Hematopoietic multipotent progenitor cell (in vitro differentiated cells): ENCODE results near the gene FAM219A. TPM values are rescaled to one million over a fixed set of nuclear protein-coding genes. Genes with fewer than 3 reads are reported as not detected.
A peak's percentile ranks its signal among the peaks of the same experiment; 100 is the strongest.

ENCODE experiments used
- DNase-seq, 3 donors: peaks; one replicate each; pipeline ENCODE4 v3.0.0-alpha.2; 2011 to 2015; ENCODE audit warnings: low read depth in 2 of 3, low spot score in 2 of 3
- total RNA-seq: library from RNA; depleted of rRNA; stranded (reverse); fragments of >200 nt; gene quantifications from one replicate; pipeline ENCODE4 v1.2.3, GENCODE V29; 2012

The FAM219A gene
- total RNA-seq, 1 donor, result 3.2 TPM

DNA sequence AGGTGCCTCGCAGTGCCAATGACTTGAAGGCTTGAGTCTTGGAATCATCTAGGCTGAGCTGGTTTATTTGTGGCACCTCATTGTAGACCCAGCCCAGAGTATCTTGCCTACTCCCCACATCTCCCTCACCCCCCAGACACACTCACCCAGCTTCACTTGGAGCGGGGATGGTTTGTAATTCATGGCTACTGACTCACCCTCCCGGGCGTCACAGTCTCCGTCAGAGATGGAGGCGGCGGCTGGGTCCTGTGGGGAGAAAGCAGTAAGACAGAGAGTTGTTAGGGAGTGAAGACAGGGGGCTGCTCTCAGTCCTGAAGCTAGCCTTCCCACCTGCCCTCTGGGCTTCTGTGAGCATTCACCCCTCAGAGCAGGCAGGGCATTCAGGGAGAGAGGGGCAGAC is 52.7 kb downstream of the FAM219A start:
- DNase-seq, result no peak

DNA sequence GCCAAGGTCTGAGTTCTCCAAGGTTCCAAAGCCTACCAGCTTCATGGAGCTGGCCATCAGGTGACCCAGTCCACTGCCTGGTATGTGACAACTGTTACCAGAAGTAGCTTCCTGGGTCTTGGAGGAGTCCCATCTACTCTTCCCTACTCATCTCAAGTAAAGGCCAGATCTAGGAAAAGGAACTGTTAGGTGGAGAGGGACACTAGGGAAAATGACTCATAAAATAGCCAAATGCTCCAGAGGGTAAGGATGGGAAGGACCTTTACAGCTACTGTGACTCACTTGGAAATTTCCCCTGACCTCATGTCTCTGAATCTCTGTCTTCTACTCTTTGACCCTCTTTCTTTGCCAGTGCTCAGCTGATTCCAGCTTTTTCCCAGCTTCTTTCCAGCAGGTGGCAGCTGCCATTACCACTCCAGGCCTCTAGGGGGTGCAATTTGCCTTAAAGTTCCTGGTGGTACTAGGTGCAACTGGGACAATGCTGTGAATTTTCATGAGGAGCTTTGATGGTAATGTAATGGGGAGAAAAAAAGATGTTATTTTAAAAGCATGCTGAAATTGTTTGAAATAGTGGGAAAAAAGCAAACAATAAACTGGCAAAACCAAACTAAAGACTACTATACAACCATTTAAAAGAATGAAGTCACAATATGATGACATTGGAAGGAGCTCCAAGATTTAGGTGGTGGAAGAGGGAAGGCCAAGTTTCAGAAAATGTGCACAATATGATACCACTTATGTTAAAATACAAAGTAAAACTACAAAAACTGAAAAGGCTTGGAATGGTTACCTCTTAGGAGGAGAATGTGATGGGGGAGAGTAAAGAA is 54.6 kb downstream of the FAM219A start:
- peak; percentile 28 to 48 (median 29) for DNase-seq

DNA sequence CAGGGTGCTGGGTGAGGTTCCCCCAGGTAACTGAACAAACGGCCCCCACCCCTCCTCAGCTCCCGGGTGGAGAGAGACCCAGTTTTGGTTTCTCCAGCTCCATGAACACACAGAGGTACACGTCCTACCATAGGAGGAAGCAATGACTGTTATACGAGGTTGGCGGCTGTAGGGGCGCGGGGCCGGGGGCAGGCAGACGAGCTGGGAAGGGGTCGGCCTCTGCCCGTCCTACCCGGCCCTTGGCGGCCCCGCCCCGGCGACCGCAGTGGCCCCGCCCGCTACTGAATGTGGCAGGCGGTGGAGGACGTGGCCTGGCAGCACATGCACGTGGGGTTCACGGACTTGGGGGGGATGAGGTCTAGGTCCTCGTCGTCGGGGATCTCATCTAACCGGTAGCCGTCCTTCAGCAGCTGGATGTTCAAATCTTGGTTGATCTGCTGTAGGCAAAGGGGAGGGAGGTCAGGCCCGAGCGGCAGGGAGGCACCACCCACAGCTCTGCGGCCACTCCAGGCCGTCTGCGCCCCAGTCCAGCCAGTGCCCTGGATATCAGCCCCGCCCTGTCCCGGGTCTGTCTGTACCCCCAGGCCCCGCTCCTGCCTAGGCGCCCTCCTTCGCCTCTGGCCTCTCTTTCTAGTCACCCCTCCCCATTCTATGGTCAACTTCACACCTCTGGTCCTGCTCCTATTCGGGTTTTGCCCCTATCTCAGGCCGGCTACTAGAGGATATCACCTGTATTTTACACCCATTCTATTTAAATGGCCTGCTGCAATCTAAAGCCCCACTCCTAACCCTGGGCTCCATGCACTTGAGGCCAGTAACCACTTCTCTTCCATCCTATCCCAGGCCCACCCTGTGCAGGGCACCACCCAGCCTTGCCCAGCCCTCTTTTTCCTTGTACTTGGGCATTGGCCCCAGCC is 57.4 kb downstream of the FAM219A start:
- DNase-seq, result no peak

DNA sequence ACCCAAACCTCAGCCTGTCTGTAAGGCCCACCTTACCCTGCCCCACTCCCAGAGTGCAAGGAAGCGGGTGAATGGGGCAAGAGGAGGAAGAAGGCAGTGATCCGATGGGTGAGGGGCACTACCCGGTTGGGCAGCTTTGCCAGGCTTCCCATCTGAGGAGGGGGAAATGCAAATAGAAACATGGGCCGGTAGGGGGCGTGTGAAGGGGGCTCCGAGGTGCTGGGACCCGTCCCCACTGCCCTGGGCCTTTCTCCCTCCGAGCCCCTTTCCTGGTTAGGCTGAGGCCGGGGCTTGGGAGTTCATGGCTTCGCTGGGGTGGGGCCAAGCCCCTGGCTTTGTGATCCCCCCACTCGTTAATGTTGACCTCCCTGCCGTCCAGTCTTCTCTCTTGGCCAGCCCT is 58.1 kb downstream of the FAM219A start:
- DNase-seq, result no peak

DNA sequence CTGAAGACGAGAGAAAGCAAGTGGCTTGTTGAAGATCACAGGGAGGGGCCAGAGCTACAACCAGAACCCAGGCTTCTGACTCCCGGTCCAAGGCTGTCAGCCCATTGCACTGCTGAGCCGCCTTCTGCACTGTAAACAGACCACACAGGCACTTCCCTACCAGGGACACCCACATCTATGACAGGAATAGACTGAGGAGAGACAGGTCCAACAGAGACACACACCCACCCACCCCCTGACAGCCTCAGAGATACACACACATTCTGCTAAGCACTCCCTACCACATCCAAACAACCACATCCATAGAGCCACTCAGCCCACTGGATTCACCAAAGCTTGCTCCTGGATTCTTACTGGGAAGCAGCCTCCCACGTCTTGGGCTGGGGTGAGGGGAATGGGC is 58.6 kb downstream of the FAM219A start:
- DNase-seq, result no peak

DNA sequence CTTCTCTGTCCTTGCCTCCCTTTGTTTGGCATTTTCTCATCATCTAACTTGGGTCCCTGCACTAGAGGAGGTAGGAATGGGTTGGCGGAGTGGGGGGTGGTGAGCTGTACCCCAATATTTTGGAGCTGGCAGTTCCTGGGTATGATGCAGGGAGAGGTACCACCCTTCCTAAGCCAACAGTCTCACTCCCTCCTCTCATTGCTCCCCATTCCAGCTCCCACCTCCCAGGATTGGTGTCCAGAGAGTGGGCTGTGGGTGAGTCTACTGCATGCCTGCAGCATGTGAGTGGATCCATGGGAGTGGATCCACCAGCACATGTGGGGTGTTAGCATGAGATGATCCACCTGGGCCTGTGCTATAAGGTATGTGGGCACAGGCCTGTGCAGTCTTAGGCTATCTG is 59.5 kb downstream of the FAM219A start:
- no peak for DNase-seq

DNA sequence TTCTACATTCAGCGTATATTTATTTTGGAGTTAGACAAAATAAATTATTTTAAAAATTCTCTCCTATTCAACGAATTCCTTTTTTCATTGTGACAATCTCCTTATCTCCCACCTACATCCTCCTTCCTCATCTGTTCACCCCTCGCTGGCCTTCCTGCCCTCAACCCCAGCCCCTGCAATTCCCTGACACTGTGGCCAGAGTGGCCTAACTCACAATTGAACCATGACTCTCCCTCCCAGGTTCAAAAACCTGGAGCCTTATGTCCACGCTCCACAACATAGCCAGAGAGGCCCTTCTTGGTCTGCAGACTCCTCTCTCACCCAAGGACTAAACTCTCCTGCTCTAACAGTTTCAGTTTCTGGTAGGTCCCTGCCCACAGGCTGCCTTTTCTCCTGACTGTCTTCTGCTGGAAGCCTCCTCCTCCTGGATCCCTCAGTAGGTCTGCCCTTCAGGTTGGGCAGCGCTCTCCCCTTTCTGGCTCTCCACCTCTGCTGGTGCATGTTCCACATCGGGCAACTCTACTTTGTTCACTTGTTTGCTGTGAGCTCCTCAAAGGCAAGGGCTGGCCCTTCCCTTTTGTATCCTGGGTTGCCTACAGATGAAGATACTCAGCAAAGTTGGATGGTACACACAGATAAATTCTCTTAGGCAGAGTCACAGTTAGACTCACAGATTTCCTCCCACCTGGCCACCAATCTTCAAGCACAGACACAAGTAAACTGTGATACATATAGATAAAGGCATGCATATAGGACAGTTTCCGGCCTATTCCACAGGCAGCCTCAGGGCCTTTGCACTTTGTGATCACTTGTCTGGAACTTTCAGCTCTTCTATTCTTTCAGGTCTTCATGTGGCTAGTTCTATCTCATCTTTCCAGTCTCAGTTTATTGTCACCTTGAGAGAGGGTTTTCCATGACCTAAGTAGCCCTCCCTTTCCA is 61.8 kb downstream of the FAM219A start:
- DNase-seq, result no peak

DNA sequence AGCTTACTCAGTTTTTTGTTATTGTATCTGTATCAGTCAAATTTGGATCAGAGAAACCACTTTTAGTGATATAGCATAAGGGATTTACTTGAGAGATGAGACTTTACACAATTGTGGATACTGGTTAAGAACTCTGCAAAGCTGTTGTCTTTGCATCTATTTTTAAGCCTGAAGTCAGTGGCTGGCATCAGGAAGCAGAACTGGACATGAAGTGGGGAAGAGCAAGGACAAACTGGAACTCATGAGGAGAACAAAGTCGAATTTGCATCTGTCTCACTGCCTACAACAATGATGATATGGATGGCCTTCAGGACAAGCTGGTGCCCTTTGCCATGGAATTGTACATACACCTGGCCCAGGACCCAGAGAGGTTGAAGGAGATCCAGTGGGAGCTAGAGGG is 65.9 kb downstream of the FAM219A start:
- DNase-seq, result no peak

DNA sequence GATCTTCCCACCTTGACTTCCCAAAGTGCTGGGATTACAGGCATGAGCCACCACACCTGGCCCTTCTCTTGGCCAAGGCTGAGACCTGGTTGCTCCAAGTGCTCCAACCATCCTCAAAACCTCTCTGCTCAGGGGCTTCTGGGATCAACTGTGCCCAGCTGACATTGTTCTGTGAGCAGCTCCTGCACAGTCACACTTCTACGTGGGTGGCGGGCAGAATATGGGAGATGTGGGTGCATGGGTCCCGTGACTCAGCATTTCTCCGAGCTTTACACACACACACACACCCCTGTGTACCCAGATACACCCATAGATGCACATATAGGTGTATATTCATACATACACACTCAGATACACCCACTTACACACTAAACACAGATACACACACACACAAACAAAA is 71.1 kb downstream of the FAM219A start:
- DNase-seq, result no peak

DNA sequence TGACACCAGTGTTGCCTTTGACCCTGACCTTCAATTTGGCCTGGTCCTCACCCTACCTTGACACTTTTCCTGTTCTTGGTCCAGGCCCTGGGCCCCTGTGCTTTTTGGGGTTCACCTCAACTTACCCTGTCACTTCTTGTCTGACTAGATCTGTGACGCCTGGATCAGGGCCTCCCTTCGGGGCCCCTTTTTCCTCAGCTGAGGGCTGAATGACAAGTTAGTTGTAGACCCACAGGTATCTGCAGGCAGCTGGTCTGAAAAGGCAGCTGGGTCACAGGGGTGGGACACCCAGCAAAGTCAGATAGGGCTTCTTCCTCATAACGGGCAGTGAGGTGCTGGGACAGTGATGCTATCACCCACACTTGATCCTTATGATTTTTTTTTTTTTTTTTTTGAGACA is 71.7 kb downstream of the FAM219A start:
- no peak for DNase-seq

DNA sequence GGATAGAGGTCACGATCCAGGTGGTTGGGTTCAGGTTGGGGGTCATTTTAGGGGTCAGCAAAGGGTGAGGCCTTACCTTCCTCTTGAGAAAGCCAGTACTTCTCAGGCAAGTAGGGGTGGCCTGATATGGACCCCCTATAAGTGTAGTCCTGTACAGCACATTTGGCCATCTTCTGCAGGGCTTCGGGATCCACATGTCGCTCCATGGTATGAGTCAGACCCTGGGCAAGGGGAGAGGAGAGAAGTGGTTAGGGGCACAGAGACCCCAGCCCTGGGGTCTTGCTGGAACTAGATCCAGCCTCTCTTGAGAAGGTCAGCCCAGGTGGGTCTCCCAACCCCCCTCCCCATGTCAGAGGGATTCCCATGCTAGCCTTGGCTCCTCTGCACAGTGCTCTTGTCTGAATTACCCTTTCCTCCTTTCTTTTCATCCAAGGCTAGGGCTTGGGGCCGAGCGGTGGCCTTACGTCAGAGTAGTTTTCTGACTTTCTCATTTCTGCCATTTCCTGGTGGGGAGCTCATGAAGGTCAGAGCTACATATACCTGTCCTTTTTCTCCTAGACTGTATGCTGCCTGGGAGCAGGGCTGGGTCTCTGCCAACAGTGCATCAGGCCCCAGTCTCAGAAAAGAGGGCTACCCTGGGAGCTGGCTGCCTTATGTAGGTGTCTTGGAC is 72.7 kb downstream of the FAM219A start:
- no peak for DNase-seq

DNA sequence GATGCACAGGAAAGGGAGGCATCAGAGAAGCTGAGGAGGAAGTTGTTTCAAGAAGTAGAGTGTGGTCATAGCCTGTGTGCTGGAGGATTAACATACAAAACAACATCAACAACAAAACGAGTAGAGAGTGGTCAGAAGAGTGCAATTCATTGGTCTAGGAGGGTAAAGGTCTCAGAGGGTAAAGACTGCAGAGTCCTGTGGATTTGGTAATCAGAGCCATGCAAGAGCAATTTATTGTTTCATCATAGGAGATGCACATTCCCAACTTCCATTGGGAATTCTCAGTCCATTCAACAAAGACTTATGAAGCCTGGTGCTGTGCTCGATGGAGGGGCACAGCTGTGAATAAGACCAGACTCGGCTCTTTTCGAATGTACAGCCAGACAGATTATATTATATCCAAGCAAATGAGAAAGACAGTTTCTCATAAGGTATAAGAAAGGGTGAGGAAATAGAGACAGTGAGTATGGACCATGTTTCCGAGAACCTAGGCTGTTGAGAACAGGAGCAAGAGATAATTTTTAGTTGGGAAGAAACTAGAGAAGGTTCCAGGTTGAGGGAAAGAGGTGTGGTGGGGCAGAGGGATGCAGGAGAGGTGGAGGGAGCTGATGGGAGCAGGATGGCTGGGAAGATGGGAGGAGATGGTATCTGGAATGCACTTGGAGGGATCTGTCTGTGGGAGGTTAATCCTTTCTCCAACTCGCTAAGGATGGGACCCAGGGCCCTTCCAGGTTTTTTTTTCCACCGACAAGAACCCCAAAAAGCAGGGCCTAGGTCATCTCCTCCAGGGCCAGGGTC is 73.8 kb downstream of the FAM219A start:
- DNase-seq, result no peak

DNA sequence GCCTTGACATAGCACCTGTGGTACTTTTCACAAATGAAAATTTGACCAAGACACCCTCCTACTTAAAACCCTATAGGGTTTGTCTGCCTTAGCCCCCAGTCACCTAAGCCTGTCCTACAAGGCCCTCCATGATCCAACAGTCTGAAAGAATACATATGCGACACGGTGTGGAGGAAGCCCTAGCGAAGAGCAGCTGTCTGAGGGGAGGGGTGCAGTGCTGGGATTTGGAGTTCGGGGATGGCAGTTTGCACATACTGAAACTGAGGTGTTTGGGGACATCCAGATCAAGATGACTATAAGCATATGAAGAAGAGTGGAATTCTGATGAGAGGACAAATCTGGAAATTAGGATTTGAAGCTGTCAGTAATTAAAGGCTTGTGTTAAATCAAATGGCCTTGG is 74.5 kb downstream of the FAM219A start:
- DNase-seq, result no peak

DNA sequence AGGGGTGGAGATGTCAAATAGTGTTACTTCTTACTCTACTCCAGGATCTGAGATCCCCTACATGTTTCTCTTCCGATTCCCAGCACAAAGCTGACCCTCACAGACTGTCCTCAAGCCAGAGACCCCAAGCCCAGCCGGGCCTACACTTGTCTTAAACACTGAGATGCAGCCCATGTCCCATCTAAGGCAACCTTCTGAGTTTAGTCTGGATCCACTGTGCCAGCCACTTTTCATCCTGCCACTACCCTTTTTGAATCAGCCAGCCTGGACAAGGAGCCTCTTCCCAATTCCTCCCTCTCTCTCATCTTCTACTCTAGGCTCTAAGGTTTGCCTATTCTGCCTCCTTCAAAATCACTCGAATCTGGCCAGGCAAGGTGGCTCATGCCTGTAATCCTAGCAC is 75.5 kb downstream of the FAM219A start:
- no peak for DNase-seq

DNA sequence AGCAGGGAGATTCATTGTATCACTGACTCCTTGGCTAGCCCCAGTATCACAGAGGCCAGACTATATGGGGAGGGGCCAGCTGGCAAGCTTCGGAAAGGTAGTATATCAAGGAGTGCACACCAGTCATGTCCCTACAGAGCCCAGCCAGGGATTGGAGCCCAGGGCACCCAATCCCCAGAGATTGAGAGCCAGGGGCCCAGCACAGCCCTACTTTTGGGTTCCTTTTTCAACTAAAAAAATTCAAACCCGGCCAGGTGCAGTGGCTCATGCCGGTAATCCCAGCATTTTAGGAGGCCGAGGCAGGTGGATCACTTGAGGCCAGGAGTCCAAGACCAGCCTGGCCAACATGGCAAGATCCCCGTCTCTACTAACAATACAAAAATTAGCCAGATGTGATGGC is 76.3 kb downstream of the FAM219A start:
- DNase-seq, result no peak

DNA sequence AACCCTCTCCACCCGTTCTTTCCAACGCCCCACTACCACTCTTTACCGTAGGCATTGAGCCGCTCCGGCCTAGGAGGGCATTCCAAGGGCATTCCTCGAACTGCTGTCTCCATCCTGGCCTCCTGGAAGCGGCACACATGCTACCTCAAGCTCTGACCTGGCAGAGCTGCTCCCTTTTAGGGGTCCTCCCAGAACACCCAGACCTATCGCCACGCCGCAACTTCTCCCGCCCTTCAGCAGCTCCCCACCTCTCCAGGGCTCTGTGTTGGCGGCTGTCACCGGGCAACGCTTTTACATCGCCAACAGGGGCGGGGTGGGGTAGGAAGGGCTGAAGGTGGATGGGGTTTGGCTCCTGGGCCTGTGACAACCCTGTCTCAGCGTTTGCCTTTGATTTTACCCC is 77.0 kb downstream of the FAM219A start:
- peak in 1 of 3 donors; percentile 65 for DNase-seq

DNA sequence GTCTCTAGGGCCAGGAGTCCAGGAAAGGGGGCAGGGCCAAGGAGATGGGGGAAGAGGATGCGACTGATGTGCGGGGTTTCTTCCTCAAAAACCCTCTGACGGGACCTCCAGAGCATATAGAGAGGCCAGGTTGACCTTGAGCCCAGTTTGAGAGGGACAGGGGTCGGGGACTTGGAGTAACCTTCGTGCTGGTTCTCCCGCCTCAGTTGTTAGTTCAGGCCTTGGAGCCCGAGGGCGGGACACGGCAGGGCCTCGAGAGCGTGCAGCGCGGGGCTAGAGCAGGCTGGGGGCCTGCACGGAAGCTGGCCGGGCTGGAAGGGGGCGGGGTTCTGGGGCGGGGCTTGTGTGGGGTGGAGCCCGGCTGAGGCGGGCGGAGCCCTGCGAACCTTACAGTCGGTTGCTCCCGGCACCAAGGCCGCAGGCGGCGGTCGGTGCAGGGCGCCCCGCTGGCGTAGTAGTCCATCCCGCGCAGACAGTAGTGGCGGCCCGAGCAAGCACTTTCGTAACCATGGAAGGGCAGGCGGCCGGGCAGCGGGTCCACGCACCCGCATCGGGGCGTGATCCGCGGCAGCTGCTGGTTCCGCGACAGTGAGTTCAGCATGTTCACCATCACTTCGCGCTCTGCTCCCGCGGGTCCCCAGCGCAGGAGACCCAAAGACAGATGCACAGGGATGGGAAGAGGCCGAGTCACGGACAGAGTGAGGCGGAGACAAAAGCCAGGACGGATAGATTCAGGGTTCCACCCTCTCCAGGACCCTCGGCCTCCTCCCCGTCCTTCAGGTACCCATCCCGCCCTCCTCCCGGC is 77.7 kb downstream of the FAM219A start:
- peak; percentile 63 to 75 (median 73) for DNase-seq

DNA sequence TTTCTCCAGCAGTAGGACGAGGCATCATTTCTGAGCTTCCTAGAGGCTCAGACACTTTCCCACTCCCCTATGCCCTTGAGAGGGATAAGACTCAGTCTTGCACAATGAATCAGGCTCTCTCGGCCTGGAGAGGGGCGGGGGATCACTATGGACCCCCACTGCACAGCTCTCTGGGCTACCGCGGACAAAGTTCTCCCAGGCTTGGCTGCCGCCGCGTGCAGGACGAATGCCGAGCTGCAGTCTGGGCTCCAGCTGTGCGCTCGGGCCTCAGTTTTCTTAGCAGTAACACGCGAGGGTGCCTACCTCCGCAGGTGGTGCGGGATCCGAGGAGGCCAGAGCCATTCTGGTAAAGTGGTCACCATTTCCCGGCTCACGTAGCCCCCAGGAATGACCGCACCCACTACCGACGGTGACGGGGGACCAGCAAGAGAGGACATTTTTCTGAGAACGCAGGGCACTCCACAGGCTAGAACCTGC is 78.3 kb downstream of the FAM219A start:
- peak in 1 of 3 donors; percentile 18 for DNase-seq
